Esophagus muscularis mucosa (tissue), 4 donors: ENCODE data around the gene TM4SF5. TPM values are rescaled to one million over a fixed set of nuclear protein-coding genes. Genes with fewer than 3 reads are reported as not detected.
A peak's percentile ranks its signal among the peaks of the same experiment; 100 is the strongest.

Source experiments
- DNase-seq: peaks from one replicate; pipeline ENCODE4 v3.0.0-alpha.2; 2017; ENCODE audit errors: extremely low spot score
- H3K27ac ChIP-seq, 4 donors: fragments of 200-600 bp; sonication (generic); replicated peaks in 1 of 4; 1 replicate in 3 of 4; 2 replicates in 1 of 4; pipeline ENCODE4 v1.5.1; 2016 to 2019; ENCODE audit warnings: mild to moderate bottlenecking in 1 of 4
- H3K27me3 ChIP-seq, 4 donors: fragments of 200-600 bp; sonication (generic); one replicate each; pipeline versions ENCODE4 v1.5.1 to v1.6.0; 2016 to 2019
- H3K36me3 ChIP-seq, 4 donors: fragments of 200-600 bp; sonication (generic); one replicate each; pipeline ENCODE4 v1.5.1; 2016 to 2019
- H3K4me1 ChIP-seq, 4 donors: fragments of 200-600 bp; sonication (generic); one replicate each; pipeline ENCODE4 v1.5.1; 2016 to 2019
- H3K4me3 ChIP-seq, 4 donors: fragments of 200-600 bp; sonication (generic); 1 replicate in 2 of 4; 2 replicates in 2 of 4; pipeline ENCODE4 v1.5.1; 2016 to 2019; ENCODE audit warnings: mild to moderate bottlenecking in 4 of 4, moderate library complexity in 1 of 4
- H3K9me3 ChIP-seq, 4 donors: fragments of 200-600 bp; sonication (generic); 1 replicate in 3 of 4; 2 replicates in 1 of 4; pipeline ENCODE4 v1.5.1; 2016 to 2019
- EP300 ChIP-seq: sonication (generic); formaldehyde crosslinking; IDR thresholded peaks from one replicate; pipeline ENCODE4 v1.6.1; 2017; ENCODE audit warnings: antibody characterized with exemption
- POLR2A ChIP-seq: fragments of 450-650 bp; IDR thresholded peaks from one replicate; pipeline ENCODE4 v1.6.1; 2017; ENCODE audit warnings: antibody characterized with exemption, moderate library complexity, mild to moderate bottlenecking, low read depth
- POLR2AphosphoS5 ChIP-seq, 2 donors: sonication (generic); formaldehyde crosslinking; IDR thresholded peaks; one replicate each; pipeline ENCODE4 v1.6.1; 2017; ENCODE audit warnings: antibody characterized with exemption in 2 of 2
- WGBS: methylation state at CpG from one replicate; pipeline ENCODE4 v1.1.5; 2018; 5-methylcytosine and 5-hydroxymethylcytosine counted together
- intact Hi-C: fragments of 100-400 bp; cut with DNase I; formaldehyde crosslinking; loops from one replicate; pipeline ENCODE4 v1.15.1; 2023
- total RNA-seq, 4 donors: library from RNA; depleted of rRNA; stranded (reverse); fragments of >200 nt; gene quantifications; one replicate each; pipeline versions ENCODE4 v1.1.0 to v1.2.1, GENCODE V29; 2016
- TF ChIP-seq, protein P1 (sequence below), 3 experiments: fragments of 200-600 bp in 2 of 3; fragments of 450-650 bp in 1 of 3; sonication (generic) in 2 of 3; IDR thresholded peaks; one replicate each; pipeline ENCODE4 v1.5.1; 2017 to 2019; ENCODE audit warnings: antibody characterized with exemption in 3 of 3, mild to moderate bottlenecking in 2 of 3, moderate library complexity in 1 of 3

Gene TM4SF5
- total RNA-seq, 4 donors from 2014 or later, result not detected

DNA sequence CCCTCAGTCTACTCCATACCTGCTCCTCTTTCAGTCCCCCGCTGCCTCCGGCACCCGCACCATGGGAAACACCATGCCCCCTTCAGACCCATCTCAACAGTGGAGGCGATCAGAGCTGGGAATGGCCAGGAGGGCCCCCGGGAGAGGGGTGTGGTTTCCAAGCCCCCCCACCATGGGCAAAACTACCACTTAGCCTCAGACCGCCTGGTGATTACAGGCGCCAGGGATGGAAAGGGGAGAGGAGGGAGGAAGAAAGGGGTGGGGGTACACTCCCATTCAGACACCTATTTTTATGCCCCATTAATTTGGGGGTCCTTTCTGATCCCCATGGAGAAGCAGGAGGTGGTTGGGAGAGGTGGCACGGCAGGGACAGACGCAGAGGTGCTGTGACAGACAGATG is 30.5 kb downstream of the TM4SF5 start, which contains the start of gene C17orf114:
C17orf114 (minus strand) TSS at position 101 of the 400 bp plus-strand sequence.
- intact Hi-C loops, result no loop called here
- WGBS, result 86% methylated on average over 9 of the region's 9 CpGs
- no peak for DNase-seq
- Histone ChIP-seq H3K27me3 (no peaks in the 10 kb centered on the region), H3K9me3 (no peaks in the 10 kb centered on the region), H3K36me3 (peaks cover 11 to 24% (median 22%) of the 10 kb centered on the region in 4 donors), H3K27ac (no peak within 1 kb of the TSS), H3K4me3 (no peak within 1 kb of the TSS), H3K4me1 (peaks cover under 1 to 12% (median 11%) of the 10 kb centered on the region in 4 donors)
- TF ChIP-seq, protein P1, sequence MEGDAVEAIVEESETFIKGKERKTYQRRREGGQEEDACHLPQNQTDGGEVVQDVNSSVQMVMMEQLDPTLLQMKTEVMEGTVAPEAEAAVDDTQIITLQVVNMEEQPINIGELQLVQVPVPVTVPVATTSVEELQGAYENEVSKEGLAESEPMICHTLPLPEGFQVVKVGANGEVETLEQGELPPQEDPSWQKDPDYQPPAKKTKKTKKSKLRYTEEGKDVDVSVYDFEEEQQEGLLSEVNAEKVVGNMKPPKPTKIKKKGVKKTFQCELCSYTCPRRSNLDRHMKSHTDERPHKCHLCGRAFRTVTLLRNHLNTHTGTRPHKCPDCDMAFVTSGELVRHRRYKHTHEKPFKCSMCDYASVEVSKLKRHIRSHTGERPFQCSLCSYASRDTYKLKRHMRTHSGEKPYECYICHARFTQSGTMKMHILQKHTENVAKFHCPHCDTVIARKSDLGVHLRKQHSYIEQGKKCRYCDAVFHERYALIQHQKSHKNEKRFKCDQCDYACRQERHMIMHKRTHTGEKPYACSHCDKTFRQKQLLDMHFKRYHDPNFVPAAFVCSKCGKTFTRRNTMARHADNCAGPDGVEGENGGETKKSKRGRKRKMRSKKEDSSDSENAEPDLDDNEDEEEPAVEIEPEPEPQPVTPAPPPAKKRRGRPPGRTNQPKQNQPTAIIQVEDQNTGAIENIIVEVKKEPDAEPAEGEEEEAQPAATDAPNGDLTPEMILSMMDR (IDR thresholded peaks at IDR 0.05), result no peak
- TF ChIP-seq POLR2AphosphoS5 (IDR thresholded peaks at IDR 0.05), result no peak
- TF ChIP-seq POLR2A, result no peak
- no peak for TF ChIP-seq EP300

DNA sequence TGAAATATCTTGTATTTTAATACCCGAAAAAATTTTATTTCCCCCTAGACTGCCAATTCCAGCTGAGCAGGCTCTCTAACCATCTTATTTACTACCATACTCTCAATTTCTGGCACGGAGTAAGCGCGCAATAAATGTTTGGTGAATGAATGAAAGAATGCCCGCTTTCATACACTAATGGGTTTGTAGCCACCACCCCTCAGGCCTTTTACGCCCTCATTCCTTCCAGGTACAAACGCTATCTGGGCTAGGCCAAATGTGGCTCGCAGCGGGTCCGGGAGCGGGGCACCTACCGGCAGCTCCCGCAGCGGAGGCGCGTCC is 34.7 kb downstream of the TM4SF5 start:
- peaks cover 7 to 25% (median 14%) of the 10 kb centered on the region in 4 donors for H3K36me3 ChIP-seq
- peak overlapping the region; percentile 84 to 97 (median 91) for H3K4me3 ChIP-seq
- intact Hi-C loops, result loop anchor here (5.0 kb wide), 1 partner anchor 76 kb away; no protein-coding TSS in a partner anchor
- no peak for TF ChIP-seq POLR2A
- peak overlapping the region in 3 of 4 donors; percentile 76 to 84 (median 80) for H3K27ac ChIP-seq
- no peaks in the 10 kb centered on the region for H3K9me3 ChIP-seq
- DNase-seq, result no peak
- H3K27me3 ChIP-seq, result no peaks in the 10 kb centered on the region
- WGBS, result 3% methylated on average over 15 of the region's 16 CpGs
- H3K4me1 ChIP-seq, result peaks cover 10 to 26% (median 22%) of the 10 kb centered on the region in 4 donors

DNA sequence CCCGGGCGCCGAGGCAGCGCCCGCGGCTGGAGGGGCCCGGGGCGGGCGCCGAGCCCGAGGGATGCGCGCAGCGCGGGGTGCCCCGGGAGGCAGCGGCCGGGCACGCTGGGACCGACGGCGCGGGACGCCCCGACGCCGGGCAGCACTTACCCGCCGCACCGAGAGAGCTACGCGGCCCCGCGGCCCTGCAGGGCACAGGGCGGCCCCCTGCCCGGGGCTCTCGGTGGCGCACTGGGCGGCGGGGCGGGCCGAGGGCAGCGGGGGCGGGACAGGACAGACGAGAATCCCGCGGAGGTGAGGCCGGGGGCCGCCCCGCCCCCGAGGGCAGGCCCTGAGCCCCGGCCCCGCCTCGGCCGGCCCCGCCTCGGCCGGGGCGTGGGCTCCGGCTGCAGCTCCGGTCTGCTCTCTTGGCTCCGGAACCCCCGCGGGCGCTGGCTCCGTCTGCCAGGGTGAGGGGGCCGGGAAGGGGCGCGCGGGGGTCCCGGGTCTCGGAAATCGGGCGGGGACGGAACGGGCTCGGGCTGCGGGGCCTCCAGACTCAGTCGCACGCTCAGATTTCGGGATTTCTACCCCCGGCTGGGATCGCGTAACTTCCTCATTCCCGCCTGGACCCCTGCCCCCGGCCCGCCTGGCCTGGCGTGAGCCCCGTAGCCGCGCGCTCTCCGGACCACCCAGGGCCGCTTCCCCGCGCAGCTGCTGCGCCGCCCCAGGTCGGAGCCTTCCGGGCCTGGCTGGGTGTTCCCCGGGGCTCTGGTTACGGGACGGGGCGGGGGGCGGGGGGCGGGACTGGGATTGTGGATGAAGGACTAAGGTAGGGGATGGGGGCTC is 35.3 kb downstream of the TM4SF5 start, which contains the start of gene PLD2:
PLD2 (plus strand) TSS at position 376 of the 828 bp plus-strand sequence. CDS start 621 bp downstream, outside the sequence.
- 0% methylated on average over 17 of the region's 106 CpGs for WGBS
- peak; percentile 93 for DNase-seq
- peaks cover 10 to 26% (median 22%) of the 10 kb centered on the region in 4 donors for H3K4me1 ChIP-seq
- H3K27me3 ChIP-seq, result no peaks in the 10 kb centered on the region
- peak in 1 of 2 donors; percentile 54 for TF ChIP-seq POLR2AphosphoS5 (IDR thresholded peaks at IDR 0.05)
- TF ChIP-seq EP300, result no peak
- H3K36me3 ChIP-seq, result peaks cover 7 to 31% (median 14%) of the 10 kb centered on the region in 4 donors
- intact Hi-C loops, result loop anchor here (5.0 kb wide), 1 partner anchor 75 kb away; no protein-coding TSS in a partner anchor
- peak within 1 kb of the TSS; percentile 84 to 97 (median 91) for H3K4me3 ChIP-seq
- H3K9me3 ChIP-seq, result no peaks in the 10 kb centered on the region
- peak within 1 kb of the TSS; percentile 76 to 84 (median 82) for H3K27ac ChIP-seq

DNA sequence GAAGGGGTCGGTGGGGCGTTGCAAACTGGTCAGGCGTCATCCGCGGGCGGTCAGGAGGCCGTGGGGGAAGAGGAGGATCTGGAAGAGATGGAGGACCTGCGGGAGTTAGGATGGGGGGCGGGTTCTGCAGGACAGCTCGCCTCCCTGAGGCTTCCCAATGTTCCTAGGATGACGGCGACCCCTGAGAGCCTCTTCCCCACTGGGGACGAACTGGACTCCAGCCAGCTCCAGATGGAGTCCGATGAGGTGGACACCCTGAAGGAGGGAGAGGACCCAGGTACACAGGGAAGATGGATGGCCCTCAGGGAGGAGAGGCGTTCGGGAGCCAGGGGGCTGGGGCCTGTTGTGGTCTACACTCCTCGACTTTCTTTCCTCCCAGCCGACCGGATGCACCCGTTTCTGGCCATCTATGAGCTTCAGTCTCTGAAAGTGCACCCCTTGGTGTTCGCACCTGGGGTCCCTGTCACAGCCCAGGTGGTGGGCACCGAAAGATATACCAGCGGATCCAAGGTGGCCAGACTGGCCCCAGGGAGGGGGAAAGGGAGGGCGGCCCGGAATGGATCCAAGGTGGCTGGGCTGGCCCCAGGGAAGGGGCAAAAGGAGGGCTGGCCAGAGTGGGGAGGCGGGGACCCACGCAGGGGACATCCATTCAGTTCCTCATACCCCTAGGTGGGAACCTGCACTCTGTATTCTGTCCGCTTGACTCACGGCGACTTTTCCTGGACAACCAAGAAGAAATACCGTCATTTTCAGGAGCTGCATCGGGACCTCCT is 36.1 kb downstream of the TM4SF5 start:
- H3K4me1 ChIP-seq, result peaks cover 10 to 26% (median 22%) of the 10 kb centered on the region in 4 donors
- peak overlapping the region; percentile 76 to 84 (median 82) for H3K27ac ChIP-seq
- TF ChIP-seq, protein P1 (IDR thresholded peaks at IDR 0.05), result no peak
- TF ChIP-seq POLR2A (no peak), POLR2AphosphoS5 (IDR thresholded peaks at IDR 0.05) (no peak), EP300 (no peak)
- 28% methylated on average over 30 of the region's 32 CpGs for WGBS
- H3K9me3 ChIP-seq, result no peaks in the 10 kb centered on the region
- H3K4me3 ChIP-seq, result peak overlapping the region; percentile 84 to 97 (median 91)
- no peak for DNase-seq
- peaks cover 7 to 32% (median 14%) of the 10 kb centered on the region in 4 donors for H3K36me3 ChIP-seq
- no peaks in the 10 kb centered on the region for H3K27me3 ChIP-seq
- intact Hi-C loops, result loop anchor here (5.0 kb wide), 1 partner anchor 75 kb away; no protein-coding TSS in a partner anchor

DNA sequence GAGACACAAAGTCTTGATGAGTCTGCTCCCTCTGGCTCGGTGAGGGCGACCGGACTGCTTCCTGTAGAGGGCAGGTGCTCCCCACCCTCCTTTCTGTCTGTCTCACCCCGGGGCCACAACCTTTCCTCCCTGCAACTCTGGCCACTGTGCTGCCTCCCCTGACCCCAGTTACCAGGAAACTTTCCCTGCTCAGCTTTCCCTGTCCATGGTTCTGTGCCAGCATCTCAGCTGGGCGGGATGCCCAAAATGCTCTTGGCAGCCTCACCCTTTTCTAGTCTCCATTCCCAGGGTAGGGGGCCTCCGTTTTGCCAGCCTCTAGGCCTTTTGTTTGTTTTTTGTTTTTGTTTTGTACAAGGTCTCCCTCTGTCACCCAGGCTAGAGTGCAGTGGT is 36.7 kb downstream of the TM4SF5 start:
- H3K4me3 ChIP-seq, result peak overlapping the region in 2 of 4 donors; percentile 88 to 94
- no peaks in the 10 kb centered on the region for H3K9me3 ChIP-seq
- TF ChIP-seq POLR2AphosphoS5 (IDR thresholded peaks at IDR 0.05), result no peak
- TF ChIP-seq, protein P1 (IDR thresholded peaks at IDR 0.05), result no peak
- no peak for TF ChIP-seq POLR2A
- TF ChIP-seq EP300, result no peak
- DNase-seq, result no peak
- peaks cover 7 to 32% (median 14%) of the 10 kb centered on the region in 4 donors for H3K36me3 ChIP-seq
- intact Hi-C loops, result loop anchor here (5.0 kb wide), 1 partner anchor 74 kb away; no protein-coding TSS in a partner anchor
- 54% methylated on average over 4 of the region's 6 CpGs for WGBS
- H3K27me3 ChIP-seq, result no peaks in the 10 kb centered on the region
- H3K27ac ChIP-seq, result no peak overlapping the region
- peaks cover 10 to 26% (median 22%) of the 10 kb centered on the region in 4 donors for H3K4me1 ChIP-seq
